Naive thymus-derived CD4-positive, alpha-beta T cell (primary cell): ENCODE results near the gene DNAJC1. TPM values are rescaled to one million over a fixed set of nuclear protein-coding genes. Genes with fewer than 3 reads are reported as not detected.

ENCODE experiments used
- ATAC-seq: fragments of 150-1000 bp; cut with Tn5 transposase; 2 replicates; pipeline ENCODE4 v1.10.0; 2021; ENCODE audit warnings: mild to moderate bottlenecking, moderate library complexity
- CTCF ChIA-PET: fragments of 350-600 bp; sonication (Branson Sonifier 250); formaldehyde crosslinking; loops from one replicate; lab custom pipeline; 2021; ENCODE audit warnings: antibody characterized with exemption; lab: Charles Lee
- POLR2A ChIA-PET: fragments of 350-600 bp; sonication (Branson Sonifier 250); formaldehyde crosslinking; loops from one replicate; lab custom pipeline; 2021; ENCODE audit warnings: antibody characterized with exemption, inconsistent platforms; lab: Charles Lee
- DNase-seq, 9 donors: peaks; one replicate each; pipeline versions ENCODE4 v3.0.0 to v3.0.0-alpha.2; 2020 to 2022; ENCODE audit warnings: mixed read lengths in 1 of 9
- H3K27ac ChIP-seq: one replicate; pipeline ENCODE4 v1.7.0; 2013; ENCODE audit warnings: mild to moderate bottlenecking, low read depth, low read length, moderate library complexity
- H3K27me3 ChIP-seq, 2 donors: one replicate each; pipeline ENCODE4 v1.7.0; 2013; ENCODE audit warnings: low read length in 2 of 2, mild to moderate bottlenecking in 2 of 2, moderate library complexity in 2 of 2; ENCODE audit not compliant: control insufficient read depth in 2 of 2, insufficient read depth in 2 of 2
- H3K36me3 ChIP-seq, 3 experiments: 1 replicate in 2 of 3; 2 replicates in 1 of 3; pipeline ENCODE4 v1.7.0; 2013; ENCODE audit warnings: low read length in 3 of 3, mild to moderate bottlenecking in 3 of 3, moderate library complexity in 1 of 3; ENCODE audit not compliant: insufficient read depth in 3 of 3, control insufficient read depth in 2 of 3
- H3K4me1 ChIP-seq, 2 donors: one replicate each; pipeline ENCODE4 v1.7.0; 2013; ENCODE audit warnings: low read length in 2 of 2, mild to moderate bottlenecking in 2 of 2, moderate library complexity in 1 of 2; ENCODE audit not compliant: control insufficient read depth in 2 of 2, insufficient read depth in 2 of 2
- H3K4me3 ChIP-seq: 2 replicates; pipeline ENCODE4 v1.7.0; 2013; ENCODE audit warnings: mild to moderate bottlenecking, low read length
- H3K9me3 ChIP-seq, 3 experiments: 1 replicate in 2 of 3; 2 replicates in 1 of 3; pipeline ENCODE4 v1.7.0; 2013; ENCODE audit warnings: low read length in 3 of 3; ENCODE audit not compliant: control insufficient read depth in 2 of 3
- H3K27ac Mint-ChIP-seq, 9 donors: one replicate each; pipeline ENCODE4 v1.8.0; 2020 to 2022; ENCODE audit warnings: mixed read lengths in 9 of 9, mild to moderate bottlenecking in 8 of 9, moderate library complexity in 5 of 9, inconsistent platforms in 2 of 9
- H3K27me3 Mint-ChIP-seq, 5 donors: one replicate each; pipeline ENCODE4 v1.8.0; 2021 to 2022; ENCODE audit warnings: mixed read lengths in 5 of 5, mild to moderate bottlenecking in 1 of 5
- H3K36me3 Mint-ChIP-seq, 5 donors: one replicate each; pipeline ENCODE4 v1.8.0; 2020 to 2022; ENCODE audit warnings: mixed read lengths in 5 of 5, mild to moderate bottlenecking in 3 of 5, inconsistent platforms in 1 of 5
- H3K4me1 Mint-ChIP-seq, 7 donors: one replicate each; pipeline ENCODE4 v1.8.0; 2020 to 2022; ENCODE audit warnings: mixed read lengths in 7 of 7, mild to moderate bottlenecking in 3 of 7, inconsistent platforms in 1 of 7
- H3K4me3 Mint-ChIP-seq, 10 donors: one replicate each; pipeline ENCODE4 v1.8.0; 2020 to 2022; ENCODE audit warnings: mild to moderate bottlenecking in 10 of 10, mixed read lengths in 10 of 10, moderate library complexity in 6 of 10, inconsistent platforms in 2 of 10
- H3K9me3 Mint-ChIP-seq, 11 donors: one replicate each; pipeline ENCODE4 v1.8.0; 2020 to 2022; ENCODE audit warnings: mixed read lengths in 11 of 11, mild to moderate bottlenecking in 4 of 11, inconsistent platforms in 1 of 11, moderate library complexity in 1 of 11
- intact Hi-C, 2 donors: fragments of 100-400 bp; cut with micrococcal nuclease; formaldehyde crosslinking; loops; one replicate each; pipeline ENCODE4 v1.15.1; 2023
- polyA plus RNA-seq, 2 donors: library from polyadenylated mRNA; unstranded; fragments of 300-500 nt; fragmentation: Illumina TruSeq; gene quantifications; one replicate each; pipeline ENCODE4 v1.2.3, GENCODE V29; 2021
- total RNA-seq, 6 experiments: library from RNA in 5 of 6; stranded (reverse) in 5 of 6; gene quantifications; 1 replicate in 5 of 6; 2 replicates in 1 of 6; pipeline ENCODE4 v1.2.3 and lab custom pipeline; 2021 to 2026

The DNAJC1 gene, protein sequence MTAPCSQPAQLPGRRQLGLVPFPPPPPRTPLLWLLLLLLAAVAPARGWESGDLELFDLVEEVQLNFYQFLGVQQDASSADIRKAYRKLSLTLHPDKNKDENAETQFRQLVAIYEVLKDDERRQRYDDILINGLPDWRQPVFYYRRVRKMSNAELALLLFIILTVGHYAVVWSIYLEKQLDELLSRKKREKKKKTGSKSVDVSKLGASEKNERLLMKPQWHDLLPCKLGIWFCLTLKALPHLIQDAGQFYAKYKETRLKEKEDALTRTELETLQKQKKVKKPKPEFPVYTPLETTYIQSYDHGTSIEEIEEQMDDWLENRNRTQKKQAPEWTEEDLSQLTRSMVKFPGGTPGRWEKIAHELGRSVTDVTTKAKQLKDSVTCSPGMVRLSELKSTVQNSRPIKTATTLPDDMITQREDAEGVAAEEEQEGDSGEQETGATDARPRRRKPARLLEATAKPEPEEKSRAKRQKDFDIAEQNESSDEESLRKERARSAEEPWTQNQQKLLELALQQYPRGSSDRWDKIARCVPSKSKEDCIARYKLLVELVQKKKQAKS
- total RNA-seq: 10 to 100 TPM; 11.0 to 23.9 (median 12.1) TPM
- 10 to 100 TPM in 1 of 2 donors, 1 to 10 TPM in 1; 9.4 to 13.1 TPM for polyA plus RNA-seq
- 15.9 reads per million, percentile 45 among the genes with 10 or more reads in this experiment for total RNA-seq (lab: John Stamatoyannopoulos, UW)

DNA sequence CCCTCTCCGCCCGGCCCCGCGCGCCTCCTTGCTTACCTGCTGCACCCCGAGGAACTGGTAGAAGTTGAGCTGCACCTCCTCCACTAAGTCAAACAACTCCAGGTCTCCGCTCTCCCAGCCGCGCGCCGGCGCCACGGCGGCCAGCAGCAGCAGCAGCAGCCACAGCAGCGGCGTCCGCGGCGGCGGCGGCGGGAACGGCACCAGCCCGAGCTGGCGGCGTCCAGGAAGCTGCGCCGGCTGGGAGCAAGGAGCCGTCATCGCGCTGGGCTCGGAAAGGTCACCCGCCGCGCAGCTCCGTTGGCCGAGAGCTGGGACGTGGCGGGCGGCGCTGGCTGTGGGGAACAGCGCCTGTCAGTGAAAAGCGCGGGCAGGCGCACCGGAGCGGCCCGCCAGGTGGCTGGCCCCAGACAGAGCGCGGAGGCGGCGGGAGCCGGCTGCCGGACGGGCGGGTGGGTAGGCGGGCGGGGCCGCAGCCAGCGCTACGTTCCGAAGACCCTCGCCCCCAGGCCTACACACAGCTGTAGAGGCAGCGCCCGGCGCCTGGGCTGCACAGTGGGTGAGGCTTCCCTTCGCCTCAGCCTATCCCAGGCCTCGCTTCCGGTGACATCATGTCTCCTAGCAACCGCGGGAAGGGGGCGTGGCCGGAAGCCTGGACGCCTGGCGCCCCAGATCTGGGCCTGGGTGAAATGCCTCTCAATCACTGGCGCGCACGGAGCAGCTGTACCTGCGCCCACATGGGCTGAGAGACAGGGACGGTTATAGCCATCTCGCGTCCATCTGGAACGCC lies at the start of gene DNAJC1:
TSS of gene DNAJC1 (minus strand) at position 554 of the 787 bp plus-strand sequence. CDS start at position 258, 296 bp downstream.
- intact Hi-C loops: loop anchor here (1.0 to 5.0 kb wide), 24 partner anchors 10 to 1435 kb away; partner anchors contain the start of genes COMMD3 (in 2 of the 2), MLLT10 (in 2 of the 2), MSRB2 (in 2 of the 2) and PIP4K2A (in 2 of the 2)
- Mint-ChIP-seq H3K27ac (peak within 1 kb of the TSS; percentile 78 to 94 (median 92)), H3K4me3 (peak within 1 kb of the TSS; percentile 81 to 99 (median 94)), H3K27me3 (peaks cover 0 to 16% (median 4%) of the 10 kb centered on the region in 5 donors), H3K4me1 (peaks cover 7 to 42% (median 29%) of the 10 kb centered on the region in 7 donors), H3K9me3 (peaks cover 0 to 12% (median 0%) of the 10 kb centered on the region in 11 donors), H3K36me3 (peaks cover 0 to 7% (median 0%) of the 10 kb centered on the region in 5 donors)
- ChIA-PET POLR2A (interaction anchor here (0.6 to 2.6 kb wide), 17 partner anchors 9 to 986 kb away, joined by 3 to 22 read pairs (median 6); no protein-coding TSS in a partner anchor), CTCF (interaction anchor here (0.6 to 2.5 kb wide), 6 partner anchors 10 to 986 kb away, joined by 3 to 13 read pairs (median 4); no protein-coding TSS in a partner anchor)
- Histone ChIP-seq H3K9me3 (no peaks in the 10 kb centered on the region), H3K36me3 (no peaks in the 10 kb centered on the region), H3K27ac (peak within 1 kb of the TSS; percentile 82), H3K4me3 (peak within 1 kb of the TSS; percentile 87), H3K27me3 (no peaks in the 10 kb centered on the region), H3K4me1 (peaks cover 18 to 19% of the 10 kb centered on the region in 2 donors)
- ATAC-seq (peak; percentile 97), DNase-seq (peak; percentile 94 to 99 (median 97))

DNA sequence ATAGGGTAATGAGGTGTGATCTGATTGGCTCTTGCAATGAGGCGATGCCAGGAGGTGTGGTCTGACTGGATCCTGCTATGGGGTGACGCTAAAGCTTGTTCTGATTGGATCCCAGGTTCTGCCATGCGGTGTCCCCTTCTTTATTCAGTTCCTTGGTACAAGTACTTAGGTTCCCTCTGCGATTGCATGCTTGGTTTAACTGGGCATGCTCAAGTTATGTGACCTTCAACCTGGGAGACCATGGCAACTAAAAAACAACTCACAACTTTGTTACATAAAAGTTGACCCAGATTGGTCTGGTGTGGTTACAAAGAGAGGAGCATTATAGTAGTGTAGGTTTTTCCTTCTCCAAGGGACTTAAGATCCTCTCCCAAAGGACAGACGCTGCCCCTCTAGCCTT lies 49.5 kb upstream of the DNAJC1 start:
- Histone ChIP-seq H3K27ac (no peak overlapping the region), H3K27me3 (peaks cover 0 to 4% of the 10 kb centered on the region in 2 donors), H3K4me3 (no peak overlapping the region), H3K36me3 (no peaks in the 10 kb centered on the region), H3K4me1 (no peaks in the 10 kb centered on the region), H3K9me3 (no peaks in the 10 kb centered on the region)
- DNase-seq (no peak), ATAC-seq (no peak)
- POLR2A ChIA-PET: no interaction called here
- CTCF ChIA-PET: no interaction called here
- Mint-ChIP-seq H3K36me3 (peaks cover 0 to 8% (median 4%) of the 10 kb centered on the region in 5 donors), H3K9me3 (peaks cover 1 to 16% (median 4%) of the 10 kb centered on the region in 11 donors), H3K27ac (peak overlapping the region in 2 of 9 donors; percentile 5 to 41), H3K4me3 (no peak overlapping the region), H3K4me1 (peaks cover 0 to 5% (median 0%) of the 10 kb centered on the region in 7 donors), H3K27me3 (peaks cover 0 to 9% (median 0%) of the 10 kb centered on the region in 5 donors)
- intact Hi-C loops: no loop called here

DNA sequence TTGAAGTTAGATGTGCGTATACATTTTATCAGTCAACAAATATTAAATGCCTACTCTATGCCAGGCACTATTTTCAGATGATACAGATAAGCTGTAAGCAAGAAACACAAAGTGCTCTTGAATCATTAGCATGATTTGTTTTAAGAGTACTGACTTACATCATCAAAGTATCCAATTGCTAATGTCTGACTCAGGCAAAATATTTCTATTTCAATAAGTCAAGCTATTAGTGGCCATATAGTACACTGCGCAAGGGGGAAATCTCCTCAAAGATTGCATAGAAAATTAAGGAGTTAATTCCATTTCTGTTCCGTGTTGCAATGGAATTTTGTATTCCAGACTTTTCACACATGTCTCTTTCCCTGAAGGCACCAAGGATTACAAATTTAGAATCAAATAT lies 46.1 kb upstream of the DNAJC1 start:
- peaks cover 0 to 2% (median 0%) of the 10 kb centered on the region in 5 donors for H3K27me3 Mint-ChIP-seq
- peaks cover 0 to 4% (median 0%) of the 10 kb centered on the region in 5 donors for H3K36me3 Mint-ChIP-seq
- H3K27me3 ChIP-seq: no peaks in the 10 kb centered on the region
- ChIA-PET CTCF (interaction anchor here (0.8 kb wide), 1 partner anchor 405 kb away, joined by 3 read pairs; no protein-coding TSS in a partner anchor), POLR2A (no interaction called here)
- DNase-seq (no peak), ATAC-seq (no peak)
- H3K4me1 ChIP-seq: no peaks in the 10 kb centered on the region
- intact Hi-C loops: no loop called here
- H3K4me1 Mint-ChIP-seq: no peaks in the 10 kb centered on the region
- no peaks in the 10 kb centered on the region for H3K36me3 ChIP-seq
- no peak overlapping the region for H3K4me3 ChIP-seq
- H3K27ac Mint-ChIP-seq: no peak overlapping the region
- no peak overlapping the region for H3K27ac ChIP-seq
- H3K4me3 Mint-ChIP-seq: no peak overlapping the region
- H3K9me3 ChIP-seq: no peaks in the 10 kb centered on the region
- H3K9me3 Mint-ChIP-seq: peaks cover 0 to 9% (median 1%) of the 10 kb centered on the region in 11 donors

DNA sequence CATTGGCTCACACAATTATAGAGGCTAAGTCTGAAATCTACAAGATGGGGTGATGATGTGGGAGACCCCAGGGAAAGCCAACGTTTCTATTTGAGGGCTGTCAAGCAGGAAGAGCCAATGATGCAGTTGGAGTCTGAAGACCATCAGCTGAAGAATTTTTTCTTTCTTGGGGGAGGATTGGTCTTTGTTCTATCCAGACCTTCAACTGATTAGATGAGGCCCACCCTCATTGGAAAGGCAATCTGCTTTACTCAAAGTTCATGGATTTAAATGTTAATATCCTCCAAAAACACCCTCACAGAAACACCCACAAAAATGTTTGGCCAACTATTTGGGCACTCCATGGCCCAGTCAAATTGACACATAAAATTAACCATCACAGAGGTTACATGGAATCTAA lies 44.3 kb upstream of the DNAJC1 start:
- Mint-ChIP-seq H3K27me3 (peaks cover 0 to 8% (median 5%) of the 10 kb centered on the region in 5 donors), H3K36me3 (peaks cover 0 to 4% (median 0%) of the 10 kb centered on the region in 5 donors), H3K27ac (no peak overlapping the region), H3K4me1 (no peaks in the 10 kb centered on the region), H3K9me3 (peaks cover 0 to 5% (median 0%) of the 10 kb centered on the region in 11 donors), H3K4me3 (no peak overlapping the region)
- CTCF ChIA-PET: no interaction called here
- ATAC-seq (no peak), DNase-seq (no peak)
- H3K4me3 ChIP-seq: no peak overlapping the region
- no peaks in the 10 kb centered on the region for H3K36me3 ChIP-seq
- no peaks in the 10 kb centered on the region for H3K27me3 ChIP-seq
- intact Hi-C loops: no loop called here
- no peaks in the 10 kb centered on the region for H3K4me1 ChIP-seq
- H3K9me3 ChIP-seq: no peaks in the 10 kb centered on the region
- POLR2A ChIA-PET: no interaction called here
- H3K27ac ChIP-seq: no peak overlapping the region

DNA sequence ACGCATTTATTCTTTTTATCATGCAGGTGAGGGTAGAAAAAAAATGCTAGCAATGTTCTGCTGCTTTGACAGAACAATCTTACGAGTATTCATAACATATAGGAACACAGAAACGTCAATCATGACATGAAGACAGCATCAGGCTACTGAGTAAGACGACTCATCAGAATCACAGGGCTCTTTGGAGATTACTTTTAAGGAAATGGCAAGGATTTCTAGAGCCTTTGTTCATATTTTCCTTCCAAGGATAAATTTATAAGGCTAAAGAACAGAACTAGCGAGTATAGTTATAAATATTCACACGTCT lies 39.8 kb upstream of the DNAJC1 start:
- CTCF ChIA-PET: no interaction called here

More for the DNA sequence above, 39.8 kb upstream of the DNAJC1 start:
- Histone ChIP-seq H3K27me3 (peaks cover 0 to 2% of the 10 kb centered on the region in 2 donors), H3K27ac (no peak overlapping the region), H3K4me3 (no peak overlapping the region), H3K9me3 (no peaks in the 10 kb centered on the region), H3K36me3 (no peaks in the 10 kb centered on the region), H3K4me1 (no peaks in the 10 kb centered on the region)
- Mint-ChIP-seq H3K27me3 (peaks cover 23 to 32% (median 26%) of the 10 kb centered on the region in 5 donors), H3K27ac (no peak overlapping the region), H3K4me1 (peaks cover 0 to 2% (median 0%) of the 10 kb centered on the region in 7 donors), H3K4me3 (no peak overlapping the region), H3K36me3 (peaks cover 0 to 3% (median 0%) of the 10 kb centered on the region in 5 donors), H3K9me3 (no peaks in the 10 kb centered on the region)
- DNase-seq (no peak), ATAC-seq (no peak)
- POLR2A ChIA-PET: no interaction called here
- intact Hi-C loops: no loop called here
